Body of pancreas (tissue), 4 donors: ENCODE data around the gene ATP13A3. TPM values are rescaled to one million over a fixed set of nuclear protein-coding genes. Genes with fewer than 3 reads are reported as not detected.
"Not testable (repeated sequence)": the region's sequence is repeated elsewhere in the genome, so short reads cannot be mapped to it uniquely, and the experiment has no call there.

Experiments
- ATAC-seq: fragments of 150-250 bp; one replicate; pipeline ENCODE4 v1.9.1; 2016
- DNase-seq, 4 donors: peaks; one replicate each; pipeline ENCODE4 v3.0.0-alpha.2; 2019
- H3K27ac ChIP-seq, 4 donors: fragments of 200-600 bp; sonication (generic); 1 replicate in 3 of 4; 2 replicates in 1 of 4; pipeline versions ENCODE4 v1.5.1 to v1.6.1; 2016 to 2019; ENCODE audit warnings: mild to moderate bottlenecking in 1 of 4, mixed read lengths in 1 of 4, moderate library complexity in 1 of 4
- H3K27me3 ChIP-seq, 2 donors: fragments of 200-600 bp; sonication (generic); one replicate each; pipeline ENCODE4 v1.6.0; 2016; ENCODE audit warnings: mild to moderate bottlenecking in 1 of 2
- H3K36me3 ChIP-seq, 2 donors: fragments of 200-600 bp; sonication (generic); replicated peaks in 1 of 2; 2 replicates each; pipeline ENCODE4 v1.5.1; 2016; ENCODE audit warnings: low read depth in 2 of 2; ENCODE audit not compliant: insufficient read depth in 1 of 2
- H3K4me1 ChIP-seq: fragments of 200-600 bp; sonication (generic); one replicate; pipeline ENCODE4 v1.6.0; 2016
- H3K4me3 ChIP-seq, 2 donors: fragments of 200-600 bp; sonication (generic); 1 replicate in 1 of 2; 2 replicates in 1 of 2; pipeline ENCODE4 v1.5.1; 2016 to 2019
- H3K9me3 ChIP-seq, 3 donors: fragments of 200-600 bp; sonication (generic); 1 replicate in 2 of 3; 2 replicates in 1 of 3; pipeline ENCODE4 v1.5.1; 2016
- POLR2A ChIP-seq, 3 donors: fragments of 450-650 bp; IDR thresholded peaks; one replicate each; pipeline ENCODE4 v1.6.1; 2016; ENCODE audit warnings: antibody characterized with exemption in 3 of 3, mild to moderate bottlenecking in 2 of 3
- WGBS, 2 donors: methylation state at CpG; one replicate each; pipeline ENCODE4 v1.1.5; 2017; 5-methylcytosine and 5-hydroxymethylcytosine counted together
- intact Hi-C: fragments of 100-400 bp; cut with DNase I; formaldehyde crosslinking; loops from one replicate; pipeline ENCODE4 v1.15.1; 2023
- total RNA-seq, 2 donors: library from RNA; depleted of rRNA; stranded (reverse); fragments of >200 nt; gene quantifications; one replicate each; pipeline ENCODE4 v1.1.0, GENCODE V29; 2016
- TF ChIP-seq, protein P1 (sequence below), 7 experiments: fragments of 450-650 bp in 4 of 7; fragments of 200-600 bp in 3 of 7; sonication (generic) in 3 of 7; IDR thresholded peaks; one replicate each; pipeline ENCODE4 v1.5.1; 2016 to 2019; ENCODE audit warnings: antibody characterized with exemption in 7 of 7

ATP13A3 gene
- total RNA-seq, 2 donors from 2014 or later, result 35.6 to 56.0 TPM

GRCh38 chr3:194504146-194504545 lies 17.3 kb upstream of the ATP13A3 start:
- Histone ChIP-seq H3K27me3 (no peaks in the 10 kb centered on the region), H3K9me3 (no peaks in the 10 kb centered on the region), H3K36me3 (no peaks in the 10 kb centered on the region), H3K27ac (no peak overlapping the region), H3K4me1 (no peaks in the 10 kb centered on the region), H3K4me3 (no peak overlapping the region)
- ATAC-seq (no peak), DNase-seq (no peak)
- WGBS, 2 donors, result 85 to 100% methylated on average over 2 of the region's 2 CpGs
- intact Hi-C loops, result no loop called here
- no peak for TF ChIP-seq POLR2A (IDR thresholded peaks at IDR 0.05)
- TF ChIP-seq, protein P1, sequence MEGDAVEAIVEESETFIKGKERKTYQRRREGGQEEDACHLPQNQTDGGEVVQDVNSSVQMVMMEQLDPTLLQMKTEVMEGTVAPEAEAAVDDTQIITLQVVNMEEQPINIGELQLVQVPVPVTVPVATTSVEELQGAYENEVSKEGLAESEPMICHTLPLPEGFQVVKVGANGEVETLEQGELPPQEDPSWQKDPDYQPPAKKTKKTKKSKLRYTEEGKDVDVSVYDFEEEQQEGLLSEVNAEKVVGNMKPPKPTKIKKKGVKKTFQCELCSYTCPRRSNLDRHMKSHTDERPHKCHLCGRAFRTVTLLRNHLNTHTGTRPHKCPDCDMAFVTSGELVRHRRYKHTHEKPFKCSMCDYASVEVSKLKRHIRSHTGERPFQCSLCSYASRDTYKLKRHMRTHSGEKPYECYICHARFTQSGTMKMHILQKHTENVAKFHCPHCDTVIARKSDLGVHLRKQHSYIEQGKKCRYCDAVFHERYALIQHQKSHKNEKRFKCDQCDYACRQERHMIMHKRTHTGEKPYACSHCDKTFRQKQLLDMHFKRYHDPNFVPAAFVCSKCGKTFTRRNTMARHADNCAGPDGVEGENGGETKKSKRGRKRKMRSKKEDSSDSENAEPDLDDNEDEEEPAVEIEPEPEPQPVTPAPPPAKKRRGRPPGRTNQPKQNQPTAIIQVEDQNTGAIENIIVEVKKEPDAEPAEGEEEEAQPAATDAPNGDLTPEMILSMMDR (IDR thresholded peaks at IDR 0.05), result no peak

GRCh38 chr3:194503081-194503531 lies 16.3 kb upstream of the ATP13A3 start:
- Histone ChIP-seq H3K27ac (no peak overlapping the region), H3K36me3 (no peaks in the 10 kb centered on the region), H3K4me1 (no peaks in the 10 kb centered on the region), H3K9me3 (no peaks in the 10 kb centered on the region), H3K4me3 (no peak overlapping the region), H3K27me3 (no peaks in the 10 kb centered on the region)
- WGBS, 2 donors, result 95 to 96% methylated on average over 2 of the region's 2 CpGs
- ATAC-seq (no peak), DNase-seq (no peak)
- intact Hi-C loops, result no loop called here
- TF ChIP-seq, protein P1 (IDR thresholded peaks at IDR 0.05), result no peak

- no peaks in the 10 kb centered on the region for H3K9me3 ChIP-seq
- ATAC-seq, result no peak
- no peaks in the 10 kb centered on the region for H3K4me1 ChIP-seq
- H3K4me3 ChIP-seq, result no peak overlapping the region
- H3K36me3 ChIP-seq, result no peaks in the 10 kb centered on the region
- no peak for TF ChIP-seq POLR2A (IDR thresholded peaks at IDR 0.05)
- TF ChIP-seq, protein P1 (IDR thresholded peaks at IDR 0.05), result no peak
- H3K27me3 ChIP-seq, result no peaks in the 10 kb centered on the region
- no peak for DNase-seq
- intact Hi-C loops, result no loop called here
- H3K27ac ChIP-seq, result no peak overlapping the region
Observed at GRCh38 chr3:194500198-194500597, 13.4 kb upstream of the ATP13A3 start.

- H3K4me3 ChIP-seq, ATAC-seq, H3K27me3 ChIP-seq, H3K9me3 ChIP-seq, H3K4me1 ChIP-seq, DNase-seq, H3K27ac ChIP-seq, H3K36me3 ChIP-seq, intact Hi-C loops: not testable (repeated sequence)
- 82 to 84% methylated on average over 6 of the region's 6 CpGs for WGBS, 2 donors
Observed at GRCh38 chr3:194499516-194499915, 12.7 kb upstream of the ATP13A3 start.

- TF ChIP-seq, protein P1 (IDR thresholded peaks at IDR 0.05), result no peak
- no peak for TF ChIP-seq POLR2A (IDR thresholded peaks at IDR 0.05)
- Histone ChIP-seq H3K36me3 (no peaks in the 10 kb centered on the region), H3K4me1 (no peaks in the 10 kb centered on the region), H3K27ac (no peak overlapping the region), H3K9me3 (no peaks in the 10 kb centered on the region), H3K4me3 (no peak overlapping the region), H3K27me3 (no peaks in the 10 kb centered on the region)
- DNase-seq (no peak), ATAC-seq (no peak)
- intact Hi-C loops, result no loop called here
- WGBS, 2 donors, result 70 to 75% methylated on average over 8 of the region's 8 CpGs
Observed at GRCh38 chr3:194497799-194498575, 11.2 kb upstream of the ATP13A3 start.
